Dedifferentiated amniotic fluid mesenchymal stem cell (primary cell): ENCODE measurements around the gene CORO1A.
"Not testable (repeated sequence)": the region's sequence is repeated elsewhere in the genome, so short reads cannot be mapped to it uniquely, and the experiment has no call there.

ENCODE experiments used
- DNase-seq: peaks from one replicate; pipeline ENCODE4 v3.0.0-alpha.2; 2016; ENCODE audit errors: extremely low spot score

The CORO1A gene

GRCh38 chr16:30199608-30200343, 16.4 kb downstream of the CORO1A start:
- not testable (repeated sequence) for DNase-seq

GRCh38 chr16:30205541-30206236, 22.3 kb downstream of the CORO1A start:
- DNase-seq = not testable (repeated sequence)

- not testable (repeated sequence) for DNase-seq
These were observed 22.9 kb downstream of the CORO1A start for GRCh38 chr16:30206252-30206651.

- DNase-seq = not testable (repeated sequence)
These were observed 23.8 kb downstream of the CORO1A start for GRCh38 chr16:30207063-30207704.

- not testable (repeated sequence) for DNase-seq
These were observed 25.6 kb downstream of the CORO1A start for GRCh38 chr16:30209032-30209431.

GRCh38 chr16:30211414-30211813, 28.0 kb downstream of the CORO1A start:
- DNase-seq = not testable (repeated sequence)

GRCh38 chr16:30217082-30217481, 33.7 kb downstream of the CORO1A start:
- not testable (repeated sequence) for DNase-seq
